ENCODE results near the gene METRN.
"Not testable (repeated sequence)": the region's sequence is repeated elsewhere in the genome, so short reads cannot be mapped to it uniquely, and the experiment has no call there.

The METRN gene

GRCh38 chr16:709566-710499 is 5.1 kb upstream of the METRN start:
- no peak for DNase-seq (ENCODE audit: low read depth)

GRCh38 chr16:710500-711075 is 4.3 kb upstream of the METRN start:
- DNase-seq (ENCODE audit: low read depth), result no peak

GRCh38 chr16:711084-711483 is 3.8 kb upstream of the METRN start:
- no peak for DNase-seq (ENCODE audit: low read depth)

GRCh38 chr16:711548-712320 is 3.2 kb upstream of the METRN start:
- DNase-seq (ENCODE audit: low read depth), result peak; percentile 70

- not testable (repeated sequence) for DNase-seq (ENCODE audit: low read depth)
Measured at GRCh38 chr16:712740-713250, 2.1 kb upstream of the METRN start.

GRCh38 chr16:714079-714478 is 839 bp upstream of the METRN start:
- no peak for DNase-seq (ENCODE audit: low read depth)

- DNase-seq (ENCODE audit: low read depth), result no peak
Measured at GRCh38 chr16:715477-716199, 720 bp downstream of the METRN start.

- DNase-seq (ENCODE audit: low read depth), result no peak
Measured at GRCh38 chr16:716200-716568, 1.3 kb downstream of the METRN start.

- no peak for DNase-seq (ENCODE audit: low read depth)
Measured at GRCh38 chr16:716768-717325, 1.9 kb downstream of the METRN start.

- no peak for DNase-seq (ENCODE audit: low read depth)
Measured at GRCh38 chr16:717450-718245, 2.7 kb downstream of the METRN start.

GRCh38 chr16:718389-718788 is 3.5 kb downstream of the METRN start:
- DNase-seq (ENCODE audit: low read depth), result no peak

- DNase-seq (ENCODE audit: low read depth), result no peak
Measured at GRCh38 chr16:718922-719321, 4.0 kb downstream of the METRN start.

- no peak for DNase-seq (ENCODE audit: low read depth)
Measured at GRCh38 chr16:719815-720446, 5.0 kb downstream of the METRN start.

GRCh38 chr16:720447-720989 is 5.6 kb downstream of the METRN start:
- DNase-seq (ENCODE audit: low read depth), result no peak

- DNase-seq (ENCODE audit: low read depth), result peak; percentile 75
Measured at GRCh38 chr16:720990-721764, 6.3 kb downstream of the METRN start, which contains the start of gene ANTKMT. ANTKMT (plus strand) TSS chr16:721146; CDS start chr16:721275, 129 bp downstream.

GRCh38 chr16:721765-722540 is 7.0 kb downstream of the METRN start:
- no peak for DNase-seq (ENCODE audit: low read depth)

- no peak for DNase-seq (ENCODE audit: low read depth)
Measured at GRCh38 chr16:722835-723633, 8.1 kb downstream of the METRN start.
